Neuronal stem cell (in vitro differentiated cells): Measurements from ENCODE around the gene NECTIN1.

Experiments used
- DNase-seq: peaks from one replicate; pipeline ENCODE4 v3.0.0-alpha.2; 2013; ENCODE audit warnings: low spot score
- H2AFZ ChIP-seq: one replicate; pipeline ENCODE4 v1.6.1; 2013; ENCODE audit warnings: mild to moderate bottlenecking, low read length, inconsistent platforms
- H2AK5ac ChIP-seq: 2 replicates; pipeline ENCODE4 v1.6.1; 2013; ENCODE audit warnings: low read depth, mild to moderate bottlenecking, inconsistent platforms, low read length, moderate library complexity, mixed read lengths
- H2BK120ac ChIP-seq: 2 replicates; pipeline ENCODE4 v1.6.1; 2013; ENCODE audit warnings: low read depth, mild to moderate bottlenecking, inconsistent platforms, low read length, moderate library complexity, mixed read lengths
- H2BK12ac ChIP-seq: one replicate; pipeline ENCODE4 v1.6.1; 2013; ENCODE audit warnings: low read length, inconsistent platforms
- H2BK15ac ChIP-seq: 2 replicates; pipeline ENCODE4 v1.6.1; 2013; ENCODE audit warnings: mild to moderate bottlenecking, low read length, inconsistent platforms, mixed read lengths
- H2BK5ac ChIP-seq: one replicate; pipeline ENCODE4 v1.6.1; 2013; ENCODE audit warnings: inconsistent platforms, mild to moderate bottlenecking, low read length, moderate library complexity
- H3K14ac ChIP-seq: one replicate; pipeline ENCODE4 v1.6.1; 2013; ENCODE audit warnings: low read length, inconsistent platforms
- H3K18ac ChIP-seq: 2 replicates; pipeline ENCODE4 v1.6.1; 2013; ENCODE audit warnings: low read length, inconsistent platforms
- H3K23ac ChIP-seq: 2 replicates; pipeline ENCODE4 v1.6.1; 2013; ENCODE audit warnings: low read depth, mild to moderate bottlenecking, mixed read lengths, low read length, inconsistent platforms; ENCODE audit not compliant: poor library complexity
- H3K27ac ChIP-seq: replicated peaks from 3 replicates; pipeline ENCODE4 v1.5.1; 2013; ENCODE audit warnings: low read length, inconsistent platforms
- H3K27me3 ChIP-seq, 3 experiments: 2 replicates each; pipeline ENCODE4 v1.6.1; 2013; ENCODE audit warnings: low read length in 3 of 3, mild to moderate bottlenecking in 2 of 3, inconsistent platforms in 1 of 3, low read depth in 1 of 3, mixed read lengths in 1 of 3, moderate library complexity in 1 of 3; ENCODE audit not compliant: control insufficient read depth in 3 of 3, insufficient read depth in 3 of 3
- H3K36me3 ChIP-seq, 2 donors: replicated peaks in 1 of 2; 2 replicates each; pipeline ENCODE4 v1.6.1; 2013; ENCODE audit warnings: low read length in 2 of 2; ENCODE audit not compliant: control insufficient read depth in 2 of 2, insufficient read depth in 2 of 2
- H3K4ac ChIP-seq: 2 replicates; pipeline ENCODE4 v1.6.1; 2013; ENCODE audit warnings: inconsistent platforms, mild to moderate bottlenecking, low read length, moderate library complexity
- H3K4me1 ChIP-seq, 2 donors: 1 replicate in 1 of 2; 2 replicates in 1 of 2; pipeline ENCODE4 v1.6.1; 2013; ENCODE audit warnings: low read length in 2 of 2, low read depth in 1 of 2; ENCODE audit not compliant: control insufficient read depth in 2 of 2, insufficient read depth in 1 of 2
- H3K4me2 ChIP-seq: one replicate; pipeline ENCODE4 v1.6.1; 2013; ENCODE audit warnings: mild to moderate bottlenecking, low read length, inconsistent platforms; ENCODE audit not compliant: insufficient read depth, poor library complexity, severe bottlenecking
- H3K4me3 ChIP-seq, 2 donors: 2 replicates each; pipeline ENCODE4 v1.5.1; 2013; ENCODE audit warnings: low read length in 2 of 2, mild to moderate bottlenecking in 2 of 2, inconsistent platforms in 1 of 2, moderate library complexity in 1 of 2
- H3K79me1 ChIP-seq: one replicate; pipeline ENCODE4 v1.6.1; 2013; ENCODE audit warnings: low read depth, mild to moderate bottlenecking, inconsistent platforms, low read length, moderate library complexity
- H3K9ac ChIP-seq: one replicate; pipeline ENCODE4 v1.6.1; 2013; ENCODE audit warnings: mild to moderate bottlenecking, low read depth, low read length, inconsistent platforms; ENCODE audit not compliant: poor library complexity
- H3K9me3 ChIP-seq, 2 donors: replicated peaks in 1 of 2; 2 replicates each; pipeline versions ENCODE3 to v1.6.1; 2013; ENCODE audit warnings: low read length in 2 of 2, mild to moderate bottlenecking in 2 of 2, inconsistent platforms in 1 of 2, low read depth in 1 of 2, mixed read lengths in 1 of 2, moderate library complexity in 1 of 2; ENCODE audit not compliant: control insufficient read depth in 2 of 2, insufficient read depth in 1 of 2
- H4K8ac ChIP-seq: one replicate; pipeline ENCODE4 v1.6.1; 2013; ENCODE audit warnings: low read depth, mild to moderate bottlenecking, inconsistent platforms, low read length, moderate library complexity
- H4K91ac ChIP-seq: one replicate; pipeline ENCODE4 v1.6.1; 2013; ENCODE audit warnings: low read length, low read depth, mild to moderate bottlenecking, inconsistent platforms; ENCODE audit not compliant: poor library complexity
- WGBS, 2 donors: extraction: QIAGEN DNeasy Blood & Tissue Kit; methylation state at CpG; one replicate each; pipeline ENCODE4 v1.1.7; 2013; ENCODE audit warnings: missing lambda C conversion rate in 2 of 2, mixed read lengths in 1 of 2; ENCODE audit not compliant: insufficient read length in 2 of 2, insufficient replicate concordance in 1 of 2; ENCODE audit errors: extremely low coverage in 2 of 2; 5-methylcytosine and 5-hydroxymethylcytosine counted together

NECTIN1 gene

DNA sequence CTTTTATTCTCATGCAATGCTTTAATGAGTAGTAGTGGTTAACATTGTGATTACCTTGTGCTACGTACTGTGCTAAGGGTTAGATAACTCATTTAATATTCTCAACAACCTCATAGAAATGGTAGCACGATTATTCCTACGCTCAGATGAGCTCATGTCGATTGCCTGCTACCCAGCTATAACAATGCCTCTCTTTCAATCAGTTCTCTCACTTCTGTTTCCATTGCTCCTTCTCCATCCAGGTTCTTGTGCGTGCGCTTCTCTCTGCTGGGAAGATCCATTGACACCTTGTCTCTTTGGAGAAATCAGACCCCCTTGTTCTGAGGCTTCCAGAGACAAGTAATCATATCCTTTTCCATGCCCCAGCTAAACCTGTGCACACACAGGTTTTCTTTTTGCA lies 120.8 kb downstream of the NECTIN1 start:
- no peak overlapping the region for H2AFZ ChIP-seq
- no peak overlapping the region for H3K4me3 ChIP-seq
- H2AK5ac ChIP-seq, result no peak overlapping the region
- H3K14ac ChIP-seq, result no peak overlapping the region
- no peak overlapping the region for H3K27ac ChIP-seq
- H3K4me1 ChIP-seq, result peaks cover 5 to 13% of the 10 kb centered on the region in 2 donors
- no peak overlapping the region for H2BK12ac ChIP-seq
- no peaks in the 10 kb centered on the region for H3K36me3 ChIP-seq
- no peak overlapping the region for H4K91ac ChIP-seq
- no peak overlapping the region for H3K18ac ChIP-seq
- H3K27me3 ChIP-seq, result no peaks in the 10 kb centered on the region
- no peak overlapping the region for H3K4ac ChIP-seq
- no peaks in the 10 kb centered on the region for H3K79me1 ChIP-seq
- H2BK15ac ChIP-seq, result no peak overlapping the region
- H3K9ac ChIP-seq, result no peak overlapping the region
- WGBS, 2 donors, result no CpG with 5 or more reads among the region's 6 CpGs
- H2BK5ac ChIP-seq, result no peak overlapping the region
- H2BK120ac ChIP-seq, result no peak overlapping the region
- peaks cover 0 to 17% of the 10 kb centered on the region in 2 donors for H3K9me3 ChIP-seq
- no peak for DNase-seq
- H4K8ac ChIP-seq, result no peak overlapping the region
- H3K4me2 ChIP-seq, result no peak overlapping the region
- no peak overlapping the region for H3K23ac ChIP-seq

- H2BK15ac ChIP-seq, result no peak overlapping the region
- DNase-seq, result no peak
- no peaks in the 10 kb centered on the region for H3K36me3 ChIP-seq
- H3K14ac ChIP-seq, result no peak overlapping the region
- H3K4me2 ChIP-seq, result no peak overlapping the region
- no peak overlapping the region for H3K4ac ChIP-seq
- H2BK5ac ChIP-seq, result no peak overlapping the region
- no peak overlapping the region for H4K91ac ChIP-seq
- no peak overlapping the region for H2AK5ac ChIP-seq
- no peak overlapping the region for H3K18ac ChIP-seq
- no peak overlapping the region for H2BK120ac ChIP-seq
- no peak overlapping the region for H2AFZ ChIP-seq
- H2BK12ac ChIP-seq, result no peak overlapping the region
- H3K4me3 ChIP-seq, result no peak overlapping the region
- no peak overlapping the region for H3K23ac ChIP-seq
- no peak overlapping the region for H4K8ac ChIP-seq
- peaks cover 5 to 13% of the 10 kb centered on the region in 2 donors for H3K4me1 ChIP-seq
- no peaks in the 10 kb centered on the region for H3K79me1 ChIP-seq
- no peak overlapping the region for H3K9ac ChIP-seq
- no CpG with 5 or more reads among the region's 5 CpGs for WGBS, 2 donors
- no peak overlapping the region for H3K27ac ChIP-seq
- H3K27me3 ChIP-seq, result no peaks in the 10 kb centered on the region
- peaks cover 0 to 13% of the 10 kb centered on the region in 2 donors for H3K9me3 ChIP-seq
These were observed 121.3 kb downstream of the NECTIN1 start for GRCh38 chr11:119607726-119608125.

DNA sequence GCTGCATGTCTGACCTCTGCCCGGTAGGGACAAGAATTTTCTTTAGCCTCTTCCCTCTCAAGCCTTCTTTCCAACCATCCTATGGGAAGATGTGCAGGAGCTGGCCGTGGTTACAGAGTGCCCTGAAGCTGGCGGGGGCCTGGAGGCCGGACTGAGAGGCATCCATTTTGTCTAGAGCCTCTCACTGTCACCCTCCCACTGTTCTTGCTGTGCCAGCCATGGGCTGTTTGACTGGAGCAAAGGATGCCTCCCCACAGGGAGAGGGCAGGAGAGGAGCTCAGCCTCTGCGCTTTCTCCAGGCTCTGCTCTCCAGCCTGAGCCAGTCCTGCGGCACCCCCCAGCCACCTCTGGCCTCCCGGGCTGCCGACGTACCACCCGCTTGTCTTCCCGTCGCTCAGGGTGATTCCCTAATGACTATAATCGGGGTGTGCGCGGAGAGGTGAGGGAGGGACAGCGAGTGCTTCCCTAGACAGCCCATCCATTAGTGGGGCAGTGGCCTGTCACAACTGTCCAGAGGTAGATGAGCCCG lies 123.8 kb downstream of the NECTIN1 start:
- H3K79me1 ChIP-seq, result no peaks in the 10 kb centered on the region
- peaks cover 5 to 13% of the 10 kb centered on the region in 2 donors for H3K4me1 ChIP-seq
- no peak overlapping the region for H3K4me3 ChIP-seq
- DNase-seq, result no peak
- H3K14ac ChIP-seq, result no peak overlapping the region
- WGBS, 2 donors, result no CpG with 5 or more reads among the region's 17 CpGs
- H3K23ac ChIP-seq, result no peak overlapping the region
- H3K27me3 ChIP-seq, result no peaks in the 10 kb centered on the region
- H2BK120ac ChIP-seq, result no peak overlapping the region
- H4K91ac ChIP-seq, result no peak overlapping the region
- H2AK5ac ChIP-seq, result peak overlapping the region; percentile 47
- peak overlapping the region; percentile 81 for H2BK15ac ChIP-seq
- H3K4ac ChIP-seq, result no peak overlapping the region
- no peaks in the 10 kb centered on the region for H3K9me3 ChIP-seq
- no peak overlapping the region for H2BK5ac ChIP-seq
- H2AFZ ChIP-seq, result peak overlapping the region; percentile 78
- no peaks in the 10 kb centered on the region for H3K36me3 ChIP-seq
- no peak overlapping the region for H4K8ac ChIP-seq
- no peak overlapping the region for H3K4me2 ChIP-seq
- no peak overlapping the region for H2BK12ac ChIP-seq
- no peak overlapping the region for H3K9ac ChIP-seq
- H3K18ac ChIP-seq, result peak overlapping the region; percentile 50
- H3K27ac ChIP-seq, result no peak overlapping the region

- Histone ChIP-seq H3K36me3 (no peaks in the 10 kb centered on the region), H3K14ac (no peak overlapping the region), H3K27ac (no peak overlapping the region), H2BK12ac (no peak overlapping the region), H2BK5ac (peak overlapping the region; percentile 57), H4K91ac (no peak overlapping the region), H3K9ac (no peak overlapping the region), H3K4me3 (no peak overlapping the region), H2AK5ac (peak overlapping the region; percentile 49), H3K9me3 (no peaks in the 10 kb centered on the region), H4K8ac (no peak overlapping the region), H2BK120ac (no peak overlapping the region), H3K18ac (peak overlapping the region; percentile 30), H3K4ac (no peak overlapping the region), H2BK15ac (no peak overlapping the region), H3K4me1 (peaks cover 2 to 7% of the 10 kb centered on the region in 2 donors), H3K79me1 (no peaks in the 10 kb centered on the region), H3K27me3 (no peaks in the 10 kb centered on the region), H2AFZ (no peak overlapping the region), H3K23ac (peak overlapping the region; percentile 86), H3K4me2 (no peak overlapping the region)
- no peak for DNase-seq
- no CpG with 5 or more reads among the region's 28 CpGs for WGBS, 2 donors
These were observed 126.1 kb downstream of the NECTIN1 start for GRCh38 chr11:119602745-119603373.
